ENCODE results near the gene PARVA.

DNA sequence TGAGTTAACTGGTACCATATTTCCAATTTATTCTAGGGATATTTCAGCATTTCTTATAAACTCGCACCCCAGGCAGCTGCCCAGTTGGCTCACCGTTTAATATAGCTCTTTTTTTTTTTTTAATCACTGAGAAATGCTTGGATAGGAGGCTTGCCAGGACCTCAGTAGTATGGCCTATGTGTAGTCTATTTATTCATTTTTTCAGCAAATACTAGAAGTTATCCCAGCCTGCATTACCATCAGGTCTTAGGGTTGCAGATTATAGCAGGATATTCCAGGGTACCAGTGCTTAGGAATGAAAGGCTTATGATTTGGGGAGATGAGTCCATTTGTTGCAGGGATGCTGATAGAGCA lies 26.6 kb downstream of the PARVA start:
- no peak for TF ChIP-seq POLR2A (IDR thresholded peaks at IDR 0.05)
- TF ChIP-seq, protein P1, sequence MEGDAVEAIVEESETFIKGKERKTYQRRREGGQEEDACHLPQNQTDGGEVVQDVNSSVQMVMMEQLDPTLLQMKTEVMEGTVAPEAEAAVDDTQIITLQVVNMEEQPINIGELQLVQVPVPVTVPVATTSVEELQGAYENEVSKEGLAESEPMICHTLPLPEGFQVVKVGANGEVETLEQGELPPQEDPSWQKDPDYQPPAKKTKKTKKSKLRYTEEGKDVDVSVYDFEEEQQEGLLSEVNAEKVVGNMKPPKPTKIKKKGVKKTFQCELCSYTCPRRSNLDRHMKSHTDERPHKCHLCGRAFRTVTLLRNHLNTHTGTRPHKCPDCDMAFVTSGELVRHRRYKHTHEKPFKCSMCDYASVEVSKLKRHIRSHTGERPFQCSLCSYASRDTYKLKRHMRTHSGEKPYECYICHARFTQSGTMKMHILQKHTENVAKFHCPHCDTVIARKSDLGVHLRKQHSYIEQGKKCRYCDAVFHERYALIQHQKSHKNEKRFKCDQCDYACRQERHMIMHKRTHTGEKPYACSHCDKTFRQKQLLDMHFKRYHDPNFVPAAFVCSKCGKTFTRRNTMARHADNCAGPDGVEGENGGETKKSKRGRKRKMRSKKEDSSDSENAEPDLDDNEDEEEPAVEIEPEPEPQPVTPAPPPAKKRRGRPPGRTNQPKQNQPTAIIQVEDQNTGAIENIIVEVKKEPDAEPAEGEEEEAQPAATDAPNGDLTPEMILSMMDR (IDR thresholded peaks at IDR 0.05), result no peak
